ENCODE measurements around the gene FALEC.

Gene FALEC

DNA sequence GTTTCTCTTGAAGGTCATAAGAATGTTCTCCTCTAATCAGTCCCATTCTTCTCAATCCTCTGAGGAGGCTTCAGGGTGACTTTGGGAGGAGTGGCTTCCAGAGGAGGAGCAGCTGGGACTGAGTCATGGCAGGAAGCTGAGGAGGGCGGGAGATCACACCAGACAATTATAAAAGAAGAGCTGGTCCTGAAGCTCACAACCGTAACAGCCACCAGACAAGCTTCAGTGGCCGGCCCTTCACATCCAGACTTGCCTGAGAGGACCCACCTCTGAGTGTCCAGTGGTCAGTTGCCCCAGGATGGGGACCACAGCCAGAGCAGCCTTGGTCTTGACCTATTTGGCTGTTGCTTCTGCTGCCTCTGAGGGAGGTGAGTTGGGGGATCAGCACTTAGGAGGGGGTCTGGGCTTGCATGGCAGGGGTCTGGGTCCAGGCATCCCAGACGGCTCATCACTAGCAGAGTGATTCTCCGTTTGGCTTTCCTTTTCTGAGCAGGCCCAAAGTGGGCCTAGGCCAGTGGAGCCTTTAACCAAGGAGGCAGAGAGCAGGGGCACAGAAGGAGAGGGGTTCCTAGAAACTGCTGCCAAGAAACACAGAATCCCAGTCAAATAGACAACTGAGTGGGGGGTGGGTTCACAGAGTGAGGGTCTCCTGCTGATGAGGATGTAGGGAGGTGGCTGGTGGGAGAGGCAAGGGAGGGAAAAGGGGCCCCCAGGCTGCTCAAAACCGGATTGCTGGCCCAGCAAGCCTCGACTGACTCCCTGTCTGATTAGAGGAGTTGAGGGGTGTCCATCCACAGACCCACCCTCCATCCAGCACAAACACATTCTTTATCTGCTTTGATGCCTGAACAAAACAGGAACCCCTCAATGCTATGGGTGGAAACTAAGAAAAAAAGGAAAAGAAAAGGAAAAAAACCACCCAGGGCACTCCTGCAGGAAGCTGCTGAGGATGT, 7.4 kb upstream of the FALEC start, which contains the start of gene ECM1:
TSS of gene ECM1 (plus strand) at position 198 of the 953 bp plus-strand sequence. CDS start at position 299, 101 bp downstream.
- no peaks in the 10 kb centered on the region for H3K36me3 ChIP-seq (ENCODE audit: low read length)
- no peak within 1 kb of the TSS for H3K27ac ChIP-seq (ENCODE audit: low read depth, low read length)
- H3K79me2 ChIP-seq (ENCODE audit: insufficient read depth, low read length): no peaks in the 10 kb centered on the region
- H2AFZ ChIP-seq (ENCODE audit: low read depth, low read length, severe bottlenecking): no peak within 1 kb of the TSS
- no peaks in the 10 kb centered on the region for H3F3A ChIP-seq (ENCODE audit: insufficient read depth)
- no peak within 1 kb of the TSS for H3K9ac ChIP-seq (ENCODE audit: low read length)
- no peak within 1 kb of the TSS for H3K4me3 ChIP-seq (ENCODE audit: insufficient read depth, low read length, poor library complexity, severe bottlenecking)
- no peaks in the 10 kb centered on the region for H3K9me3 ChIP-seq (ENCODE audit: insufficient read depth, low read length)
- no peaks in the 10 kb centered on the region for H4K20me1 ChIP-seq (ENCODE audit: low read depth, low read length)
- no peak within 1 kb of the TSS for H3K4me2 ChIP-seq (ENCODE audit: low read depth, low read length, poor library complexity, severe bottlenecking)
- no peaks in the 10 kb centered on the region for H3K27me3 ChIP-seq (ENCODE audit: low read length)
- TF ChIP-seq, protein P1, sequence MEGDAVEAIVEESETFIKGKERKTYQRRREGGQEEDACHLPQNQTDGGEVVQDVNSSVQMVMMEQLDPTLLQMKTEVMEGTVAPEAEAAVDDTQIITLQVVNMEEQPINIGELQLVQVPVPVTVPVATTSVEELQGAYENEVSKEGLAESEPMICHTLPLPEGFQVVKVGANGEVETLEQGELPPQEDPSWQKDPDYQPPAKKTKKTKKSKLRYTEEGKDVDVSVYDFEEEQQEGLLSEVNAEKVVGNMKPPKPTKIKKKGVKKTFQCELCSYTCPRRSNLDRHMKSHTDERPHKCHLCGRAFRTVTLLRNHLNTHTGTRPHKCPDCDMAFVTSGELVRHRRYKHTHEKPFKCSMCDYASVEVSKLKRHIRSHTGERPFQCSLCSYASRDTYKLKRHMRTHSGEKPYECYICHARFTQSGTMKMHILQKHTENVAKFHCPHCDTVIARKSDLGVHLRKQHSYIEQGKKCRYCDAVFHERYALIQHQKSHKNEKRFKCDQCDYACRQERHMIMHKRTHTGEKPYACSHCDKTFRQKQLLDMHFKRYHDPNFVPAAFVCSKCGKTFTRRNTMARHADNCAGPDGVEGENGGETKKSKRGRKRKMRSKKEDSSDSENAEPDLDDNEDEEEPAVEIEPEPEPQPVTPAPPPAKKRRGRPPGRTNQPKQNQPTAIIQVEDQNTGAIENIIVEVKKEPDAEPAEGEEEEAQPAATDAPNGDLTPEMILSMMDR (IDR thresholded peaks at IDR 0.05; ENCODE audit: insufficient read depth, low read length, poor library complexity, severe bottlenecking): no peak
- TF ChIP-seq EZH2phosphoT487 (conservative IDR thresholded peaks at IDR 0.05; ENCODE audit: low read length): no peak
- H3K9me2 ChIP-seq (replicated peaks; ENCODE audit: insufficient read depth, low read length): no peaks in the 10 kb centered on the region

DNA sequence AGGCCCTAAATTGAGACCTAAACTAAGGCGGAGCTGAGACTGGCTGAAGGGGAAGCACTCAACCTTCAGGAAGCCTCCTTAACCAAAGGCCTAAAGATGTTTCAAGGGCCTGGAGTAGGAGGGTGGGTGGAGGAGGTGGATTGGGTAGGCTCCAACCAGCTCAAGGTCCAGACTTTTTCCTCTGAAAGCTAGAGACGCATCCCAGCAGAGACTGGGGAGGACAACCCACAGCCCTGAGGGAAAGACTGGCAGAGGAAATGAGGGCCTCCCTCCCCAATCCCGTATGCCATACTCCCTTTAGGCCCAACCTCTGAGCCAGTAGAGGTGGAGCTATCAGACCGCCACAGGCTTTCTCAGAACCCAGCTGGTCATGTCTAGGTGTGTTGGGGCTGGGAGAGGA, 6.6 kb upstream of the FALEC start:
- Histone ChIP-seq H3K9ac (ENCODE audit: low read length) (no peak overlapping the region), H3K4me3 (ENCODE audit: insufficient read depth, low read length, poor library complexity, severe bottlenecking) (no peak overlapping the region), H3K27ac (ENCODE audit: low read depth, low read length) (no peak overlapping the region), H3K36me3 (ENCODE audit: low read length) (no peaks in the 10 kb centered on the region), H3K4me2 (ENCODE audit: low read depth, low read length, poor library complexity, severe bottlenecking) (no peak overlapping the region), H3K79me2 (ENCODE audit: insufficient read depth, low read length) (no peaks in the 10 kb centered on the region), H3K9me2 (replicated peaks; ENCODE audit: insufficient read depth, low read length) (no peaks in the 10 kb centered on the region), H3F3A (ENCODE audit: insufficient read depth) (no peaks in the 10 kb centered on the region), H4K20me1 (ENCODE audit: low read depth, low read length) (no peaks in the 10 kb centered on the region), H3K27me3 (ENCODE audit: low read length) (no peaks in the 10 kb centered on the region), H3K9me3 (ENCODE audit: insufficient read depth, low read length) (no peaks in the 10 kb centered on the region), H2AFZ (ENCODE audit: low read depth, low read length, severe bottlenecking) (no peak overlapping the region)
- TF ChIP-seq, protein P1 (IDR thresholded peaks at IDR 0.05; ENCODE audit: insufficient read depth, low read length, poor library complexity, severe bottlenecking): no peak
- no peak for TF ChIP-seq EZH2phosphoT487 (conservative IDR thresholded peaks at IDR 0.05; ENCODE audit: low read length)

DNA sequence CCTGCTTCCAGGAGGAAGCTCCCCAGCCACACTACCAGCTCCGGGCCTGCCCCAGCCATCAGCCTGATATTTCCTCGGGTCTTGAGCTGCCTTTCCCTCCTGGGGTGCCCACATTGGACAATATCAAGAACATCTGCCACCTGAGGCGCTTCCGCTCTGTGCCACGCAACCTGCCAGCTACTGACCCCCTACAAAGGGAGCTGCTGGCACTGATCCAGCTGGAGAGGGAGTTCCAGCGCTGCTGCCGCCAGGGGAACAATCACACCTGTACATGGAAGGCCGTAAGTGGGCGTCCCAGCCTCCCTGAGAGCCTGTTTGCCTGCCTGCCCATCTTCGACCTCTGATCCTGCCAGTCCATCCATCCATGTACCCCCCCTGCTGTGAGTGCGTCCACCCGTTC, 4.0 kb upstream of the FALEC start:
- TF ChIP-seq EZH2phosphoT487 (conservative IDR thresholded peaks at IDR 0.05; ENCODE audit: low read length): no peak
- TF ChIP-seq, protein P1 (IDR thresholded peaks at IDR 0.05; ENCODE audit: insufficient read depth, low read length, poor library complexity, severe bottlenecking): no peak
- no peaks in the 10 kb centered on the region for H3K36me3 ChIP-seq (ENCODE audit: low read length)
- no peak overlapping the region for H3K9ac ChIP-seq (ENCODE audit: low read length)
- H3K9me2 ChIP-seq (replicated peaks; ENCODE audit: insufficient read depth, low read length): no peaks in the 10 kb centered on the region
- no peak overlapping the region for H3K4me3 ChIP-seq (ENCODE audit: insufficient read depth, low read length, poor library complexity, severe bottlenecking)
- H2AFZ ChIP-seq (ENCODE audit: low read depth, low read length, severe bottlenecking): no peak overlapping the region
- H3K79me2 ChIP-seq (ENCODE audit: insufficient read depth, low read length): no peaks in the 10 kb centered on the region
- no peak overlapping the region for H3K4me2 ChIP-seq (ENCODE audit: low read depth, low read length, poor library complexity, severe bottlenecking)
- no peak overlapping the region for H3K27ac ChIP-seq (ENCODE audit: low read depth, low read length)
- H3K9me3 ChIP-seq (ENCODE audit: insufficient read depth, low read length): no peaks in the 10 kb centered on the region
- H3F3A ChIP-seq (ENCODE audit: insufficient read depth): peaks cover 5% of the 10 kb centered on the region; the same call in 1 of the 2 replicates
- H4K20me1 ChIP-seq (ENCODE audit: low read depth, low read length): no peaks in the 10 kb centered on the region
- no peaks in the 10 kb centered on the region for H3K27me3 ChIP-seq (ENCODE audit: low read length)
